GM12878 (cell line): Measurements from ENCODE around the gene SF1.

Experiments
- ELK1 ChIP-seq: IDR thresholded peaks from 2 replicates; pipeline ENCODE4 v1.6.1; 2012; ENCODE audit warnings: low read depth, low read length, improper control_type of control experiment
- ESRRA ChIP-seq: IDR thresholded peaks from 2 replicates; pipeline ENCODE4 v1.6.1; 2012; ENCODE audit warnings: mild to moderate bottlenecking, low read length, improper control_type of control experiment
- NFXL1 ChIP-seq: fragments of 450-650 bp; IDR thresholded peaks from 2 replicates; pipeline ENCODE4 v1.6.1; 2017; ENCODE audit warnings: antibody characterized with exemption, mild to moderate bottlenecking, borderline replicate concordance
- RB1 ChIP-seq: fragments of 450-650 bp; formaldehyde crosslinking; IDR thresholded peaks from 2 replicates; pipeline ENCODE4 v1.6.1; 2017; ENCODE audit warnings: mild to moderate bottlenecking, borderline replicate concordance
- ZNF274 ChIP-seq: IDR thresholded peaks from one replicate; pipeline ENCODE4 v1.8.0; 2011; ENCODE audit not compliant: insufficient read length, insufficient read depth

- TF ChIP-seq ESRRA: no peak
- TF ChIP-seq ELK1: no peak
- no peak for TF ChIP-seq RB1
- no peak for TF ChIP-seq NFXL1
- TF ChIP-seq ZNF274: no peak
Observed at GRCh38 chr11:64765851-64766665, 12.3 kb downstream of the SF1 start.
